Measurements from ENCODE around the gene LMF1.
"Not testable (repeated sequence)": the region's sequence is repeated elsewhere in the genome, so short reads cannot be mapped to it uniquely, and the experiment has no call there.

LMF1 gene

DNA sequence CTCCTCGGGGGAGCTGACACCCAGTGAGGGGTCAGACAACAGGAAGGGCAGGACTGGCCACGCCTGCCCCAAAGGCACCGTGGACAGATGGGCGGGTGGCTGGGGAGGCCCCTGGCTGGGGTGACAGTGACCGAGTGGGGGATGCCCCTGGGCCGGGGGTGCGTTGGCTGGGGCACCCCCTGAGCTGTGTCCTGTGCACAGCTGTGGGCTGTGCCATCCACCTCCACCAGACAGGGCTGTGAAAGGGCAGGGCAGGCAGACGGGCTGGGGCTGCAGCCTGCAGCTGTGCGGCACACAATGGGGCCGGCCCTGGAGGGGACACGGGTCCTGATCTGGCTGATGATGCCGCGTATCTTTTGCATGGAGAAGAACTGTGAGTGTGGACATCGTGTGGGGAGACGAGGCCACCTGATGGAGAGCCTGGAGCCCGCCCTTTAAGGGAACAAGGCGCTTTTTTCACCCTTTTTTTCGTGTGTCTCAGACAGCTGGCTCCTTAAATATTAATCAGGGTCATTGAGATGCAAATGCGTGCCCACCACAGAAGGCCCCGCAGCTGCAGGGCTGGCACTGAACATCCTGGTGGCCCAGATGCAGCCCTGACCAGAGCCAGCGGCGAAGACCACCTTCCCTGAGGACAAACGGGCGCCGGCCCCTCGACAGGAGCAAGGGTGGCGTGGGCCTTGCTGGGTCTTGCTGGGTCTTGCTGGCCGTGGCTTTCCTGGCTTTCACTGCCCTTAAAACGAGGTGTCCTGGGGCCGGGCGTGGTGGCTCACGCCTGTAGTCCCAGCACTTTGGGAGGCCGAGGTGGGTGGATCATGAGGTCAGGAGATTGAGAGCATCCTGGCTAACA lies 127.8 kb downstream of the LMF1 start:
- no peak for FAIRE-seq

DNA sequence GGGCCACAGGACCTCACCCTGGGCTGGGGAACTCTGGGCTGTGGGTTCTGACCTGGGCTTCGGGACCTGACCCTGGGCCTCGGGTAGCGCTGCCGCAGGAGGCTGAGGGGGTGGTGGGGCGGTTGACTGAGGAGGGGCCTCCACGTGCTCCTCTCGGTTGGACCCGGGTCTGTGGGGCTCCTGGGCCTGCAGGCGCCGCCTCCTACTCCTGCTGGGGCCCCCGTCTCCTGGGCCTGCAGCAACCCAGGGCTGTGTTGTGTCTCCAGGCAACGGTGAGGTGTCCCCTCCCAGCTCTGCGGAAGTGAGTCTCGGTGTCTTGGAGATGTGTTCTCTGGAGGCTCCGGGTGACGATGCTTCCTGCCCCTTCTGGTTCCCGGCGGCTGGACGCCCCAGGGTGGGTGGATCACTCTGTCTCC lies 128.7 kb downstream of the LMF1 start:
- FAIRE-seq = no peak

DNA sequence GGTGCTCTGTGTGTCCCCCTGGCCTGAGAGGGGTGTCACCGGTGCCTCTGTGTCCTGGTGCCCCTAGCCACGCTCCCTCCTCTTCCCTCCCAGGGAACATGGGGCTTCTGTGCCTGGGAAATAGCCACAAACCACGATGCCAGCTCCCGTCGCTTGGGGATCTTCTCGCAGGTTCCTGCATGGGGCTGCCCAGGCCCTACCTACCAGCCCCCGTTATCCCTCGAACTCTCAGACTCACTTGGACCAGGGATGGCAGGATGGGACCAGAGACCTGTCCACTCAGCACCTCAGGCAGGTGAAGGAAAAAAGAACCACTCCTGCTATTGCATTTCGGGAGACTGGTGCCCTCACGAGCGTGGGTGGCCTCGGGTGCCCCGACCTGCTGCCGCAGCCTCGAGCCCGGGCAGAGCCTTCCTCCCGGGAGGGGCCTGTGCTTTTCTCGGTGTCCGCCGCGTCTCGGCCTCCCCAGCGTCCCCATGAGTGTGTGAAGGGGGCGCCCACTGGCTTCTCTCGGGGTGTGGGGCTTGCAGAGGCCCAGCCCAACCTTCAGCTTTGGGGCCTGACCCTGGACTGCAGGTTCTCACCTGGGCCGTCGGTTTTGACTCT lies 129.2 kb downstream of the LMF1 start:
- no peak for FAIRE-seq

DNA sequence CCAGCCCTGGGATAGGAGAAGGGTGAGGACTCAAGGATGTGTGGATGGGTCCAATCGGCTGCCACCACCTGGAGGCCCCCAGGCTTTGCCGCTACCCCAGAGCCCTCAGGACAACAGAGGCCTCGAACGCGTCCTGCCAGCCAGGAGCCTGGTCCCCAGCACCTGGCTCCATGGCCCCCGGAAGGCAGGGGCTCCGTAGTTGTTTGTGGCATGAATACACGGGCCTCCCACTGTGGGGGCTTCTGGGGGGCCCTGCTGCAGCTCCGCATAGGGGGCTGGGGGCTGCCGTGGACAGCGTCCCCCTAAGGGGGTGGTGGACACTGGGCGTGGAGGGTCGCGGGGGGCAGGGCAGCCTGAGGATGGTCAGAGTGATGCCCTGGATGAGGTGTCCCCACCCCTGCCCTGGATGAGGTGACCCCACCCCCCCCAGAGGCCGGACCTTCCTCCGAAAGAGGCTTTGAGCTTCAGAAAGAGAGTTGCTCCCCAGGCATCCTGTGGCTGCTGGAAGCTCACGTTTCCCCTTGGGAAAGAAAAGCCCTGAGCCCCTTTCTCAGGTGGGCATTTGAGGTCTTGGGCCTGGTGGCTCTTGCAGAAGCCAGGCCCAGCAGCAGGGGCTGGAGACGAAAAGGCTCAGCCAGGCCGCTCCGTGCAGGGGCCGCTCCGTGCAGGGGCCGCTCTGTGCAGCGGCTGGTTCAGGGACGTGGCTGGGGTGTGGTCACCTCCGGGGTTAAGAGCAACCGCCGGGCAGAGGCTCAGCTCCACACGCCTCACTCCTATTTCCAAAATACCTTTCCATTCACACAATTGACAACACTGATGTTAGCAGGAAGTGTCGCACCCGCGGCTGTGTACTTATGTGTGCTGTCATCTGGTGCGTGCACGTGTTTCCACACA lies 130.0 kb downstream of the LMF1 start:
- no peak for FAIRE-seq

DNA sequence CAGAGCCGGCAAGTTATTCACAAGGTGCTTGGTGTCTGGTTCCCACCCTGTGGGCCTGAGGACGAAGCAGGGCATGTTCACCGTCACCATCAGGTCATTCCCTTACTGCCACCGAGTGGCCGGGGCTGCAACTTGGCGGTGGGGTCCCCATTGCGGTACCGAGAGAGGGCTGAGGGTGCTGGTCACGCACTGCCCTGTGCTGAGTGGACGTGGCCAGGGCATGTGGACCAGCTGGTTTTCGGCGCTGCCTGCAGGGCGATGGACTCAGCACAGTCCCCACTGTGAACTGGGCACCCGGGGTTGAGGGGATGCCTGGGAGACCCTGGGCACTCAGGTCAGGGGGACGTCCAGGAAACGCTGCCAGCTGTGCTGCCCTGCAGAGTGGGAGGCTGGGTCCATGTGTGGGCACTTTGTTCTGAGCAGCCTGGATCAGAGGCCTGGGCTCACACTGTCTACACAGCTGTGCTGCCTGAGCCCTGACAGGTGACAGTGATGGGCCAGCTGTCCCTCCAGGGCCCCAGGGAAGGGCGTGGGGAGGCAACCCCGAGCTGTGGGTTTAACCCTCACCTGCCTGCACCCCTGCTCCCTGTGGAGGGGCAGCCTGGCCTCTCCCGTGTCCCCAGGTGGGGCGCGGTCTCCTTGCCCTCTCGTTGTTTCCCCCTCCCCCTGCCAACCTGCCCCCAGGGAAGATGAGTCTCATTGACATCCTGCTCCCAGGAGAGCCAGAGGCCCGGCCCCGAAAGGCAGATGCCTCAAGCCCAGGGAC lies 131.0 kb downstream of the LMF1 start:
- FAIRE-seq = no peak

DNA sequence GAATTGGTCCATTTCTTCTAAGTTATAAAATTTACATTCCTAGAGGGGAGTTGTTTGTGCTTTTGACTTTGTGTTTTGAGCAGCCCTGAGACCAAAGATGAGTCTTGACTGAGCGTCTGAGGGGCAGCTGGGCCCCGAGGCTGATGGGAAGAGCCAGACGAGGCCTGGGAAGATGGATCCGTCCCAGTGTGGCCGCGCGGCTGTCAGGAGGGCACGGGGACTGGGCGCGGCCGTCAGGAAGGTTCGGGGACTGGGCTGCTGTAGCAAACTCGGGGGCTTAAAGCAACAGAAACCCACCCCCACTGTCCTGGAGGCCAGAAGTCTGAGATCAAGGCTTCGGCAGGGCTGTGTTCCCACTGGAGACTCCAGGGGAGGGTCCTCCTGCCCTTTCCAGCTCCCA lies 132.0 kb downstream of the LMF1 start:
- no peak for FAIRE-seq

DNA sequence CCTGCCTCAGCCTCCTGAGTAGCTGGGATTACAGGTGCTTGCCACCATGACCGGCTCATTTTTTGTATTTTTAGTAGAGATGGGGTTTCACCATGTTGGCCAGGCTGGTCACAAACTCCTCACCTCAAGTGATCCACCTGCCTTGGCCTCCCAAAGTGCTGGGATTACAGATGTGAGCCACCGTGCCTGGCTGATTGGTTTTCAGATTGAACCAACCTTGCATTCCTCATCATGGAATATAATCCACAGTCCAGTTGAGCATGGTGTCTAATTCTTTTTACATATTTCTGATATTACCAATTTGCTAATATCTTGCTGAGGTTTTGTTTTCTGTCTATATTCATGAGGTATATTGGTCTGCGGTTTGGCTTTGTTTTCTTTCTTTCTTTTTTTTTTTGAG lies 134.0 kb downstream of the LMF1 start:
- FAIRE-seq = not testable (repeated sequence)

DNA sequence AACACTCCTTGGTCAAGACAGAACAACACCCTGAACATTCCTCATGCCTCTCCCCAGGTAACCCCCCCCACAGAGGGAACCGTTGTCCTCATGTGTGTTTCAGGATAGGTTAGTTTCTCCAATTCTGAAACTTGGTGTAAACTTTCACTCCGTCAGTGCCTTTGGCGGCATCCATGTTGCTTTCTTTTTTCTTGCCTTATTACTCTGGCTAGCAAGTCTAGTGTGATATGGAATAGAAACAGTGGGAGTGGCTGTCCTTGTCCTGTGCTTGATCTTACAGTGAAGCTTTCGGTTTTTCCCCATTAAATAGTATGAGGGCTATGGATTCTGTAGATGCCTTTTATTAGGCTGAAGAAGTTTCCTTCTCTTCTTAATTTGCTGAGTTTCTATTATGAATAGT lies 134.6 kb downstream of the LMF1 start:
- no peak for FAIRE-seq

DNA sequence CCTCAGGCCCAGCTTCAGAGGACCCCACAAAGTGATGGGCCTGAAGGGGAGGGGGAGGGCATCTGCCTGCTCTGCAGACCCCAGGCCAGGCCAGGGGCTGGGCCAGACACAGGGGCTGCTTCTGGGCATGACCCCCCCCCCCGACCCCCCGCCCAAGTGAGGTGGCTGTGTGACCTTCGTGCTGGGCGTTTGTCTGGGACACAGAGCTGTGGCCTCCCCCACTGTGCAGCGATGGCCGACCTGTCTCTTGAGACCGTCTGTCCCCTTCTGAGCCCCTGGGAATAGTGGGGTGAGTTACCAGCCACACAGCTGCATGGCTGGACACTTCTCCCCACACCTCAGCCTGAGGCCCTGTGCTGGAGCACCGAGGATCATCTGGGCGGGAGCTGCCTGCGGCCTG lies 135.4 kb downstream of the LMF1 start:
- FAIRE-seq = no peak

DNA sequence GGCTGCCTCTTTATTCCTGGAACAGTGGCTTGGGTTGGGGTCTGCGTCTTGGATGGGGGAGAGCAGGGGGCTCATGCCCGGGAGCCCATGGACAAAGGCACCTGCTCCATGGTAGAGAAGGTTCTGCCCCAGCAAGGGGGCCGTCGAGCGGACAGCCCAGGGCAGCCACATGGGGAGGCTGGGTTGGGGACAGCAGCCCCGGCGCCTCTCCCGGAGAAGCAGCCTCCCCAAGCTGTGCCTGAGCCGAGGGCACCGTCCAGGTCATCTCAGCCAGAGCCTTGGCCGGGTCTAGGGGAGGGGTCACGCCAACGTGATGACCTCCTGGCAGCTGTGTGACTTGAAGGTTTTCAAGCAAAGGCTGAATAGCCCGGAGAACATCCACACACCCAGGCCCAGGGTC lies 137.4 kb downstream of the LMF1 start:
- no peak for FAIRE-seq

DNA sequence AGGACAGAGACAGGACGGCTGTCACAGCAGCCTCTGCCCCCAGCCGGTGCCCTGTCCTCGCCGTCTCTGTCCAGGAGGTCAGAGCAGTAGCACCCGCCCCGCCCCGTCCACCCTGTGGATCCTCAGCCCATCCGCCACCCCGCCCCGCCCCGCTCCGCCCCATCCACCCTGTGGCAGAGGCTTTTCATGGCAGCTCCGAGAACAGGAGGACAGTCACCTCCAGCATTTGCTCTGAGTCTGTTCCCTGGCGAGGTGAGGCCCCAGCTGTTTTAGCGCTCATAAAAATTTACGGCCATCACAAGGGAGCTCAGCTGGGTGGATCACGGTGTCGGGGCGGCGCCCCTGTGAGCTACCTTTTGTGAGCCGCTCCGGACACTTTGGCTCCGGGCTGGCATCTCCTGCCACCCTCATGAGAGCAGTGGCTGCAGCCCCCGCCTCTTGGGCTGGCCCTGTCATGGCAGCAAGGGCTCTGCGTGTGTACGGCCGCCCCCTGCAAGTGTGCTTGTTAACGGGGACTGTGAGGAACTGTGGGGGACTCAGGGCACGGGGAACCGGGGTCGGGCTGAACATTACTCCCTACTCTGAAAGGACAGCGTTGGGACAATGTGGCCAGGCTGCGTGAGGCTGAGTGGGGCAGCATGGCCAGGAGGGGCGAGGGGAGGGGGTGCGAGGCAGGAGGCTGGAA lies 138.0 kb downstream of the LMF1 start:
- no peak for FAIRE-seq

DNA sequence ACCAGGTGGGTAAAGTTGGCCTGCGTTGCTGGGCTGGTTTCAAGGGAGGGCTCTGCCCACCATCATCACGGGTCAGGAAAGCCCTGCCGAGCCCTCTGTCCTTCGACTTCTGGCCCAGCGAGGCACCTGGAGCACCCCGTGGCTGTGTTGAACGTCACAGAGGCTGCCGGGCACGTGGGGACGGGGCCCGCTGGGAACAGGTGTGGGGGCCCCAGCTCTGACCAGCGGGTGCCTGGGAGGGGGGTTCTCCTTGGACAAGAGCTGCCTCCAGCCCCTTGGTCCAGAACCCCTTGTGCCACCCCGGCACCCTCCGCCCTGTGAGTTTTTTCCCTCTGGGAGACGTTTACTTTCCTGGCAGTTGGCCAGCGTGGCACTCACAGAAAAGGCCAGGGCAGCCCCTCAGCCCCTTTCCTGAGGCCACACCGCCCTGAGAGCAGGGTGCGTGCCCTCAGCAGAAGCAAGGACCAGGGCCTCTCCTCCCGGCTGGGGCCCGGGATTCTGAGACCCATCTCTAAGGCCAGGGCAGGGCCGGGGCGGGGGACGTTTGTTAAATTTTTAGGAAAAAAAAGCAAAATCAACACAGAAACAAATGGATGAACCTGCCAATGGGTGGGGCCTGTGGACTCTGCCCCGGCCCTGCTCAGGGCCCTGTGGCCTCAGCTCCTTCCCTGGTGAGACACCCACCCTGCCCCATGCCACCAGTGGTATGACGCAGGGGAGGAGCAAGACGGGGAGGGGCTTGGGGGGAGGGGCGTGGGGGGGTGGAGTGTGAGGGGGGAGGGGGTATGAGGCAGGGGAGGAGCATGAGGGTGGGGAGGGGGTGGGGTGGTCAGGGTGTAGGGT lies 139.0 kb downstream of the LMF1 start:
- no peak for FAIRE-seq

DNA sequence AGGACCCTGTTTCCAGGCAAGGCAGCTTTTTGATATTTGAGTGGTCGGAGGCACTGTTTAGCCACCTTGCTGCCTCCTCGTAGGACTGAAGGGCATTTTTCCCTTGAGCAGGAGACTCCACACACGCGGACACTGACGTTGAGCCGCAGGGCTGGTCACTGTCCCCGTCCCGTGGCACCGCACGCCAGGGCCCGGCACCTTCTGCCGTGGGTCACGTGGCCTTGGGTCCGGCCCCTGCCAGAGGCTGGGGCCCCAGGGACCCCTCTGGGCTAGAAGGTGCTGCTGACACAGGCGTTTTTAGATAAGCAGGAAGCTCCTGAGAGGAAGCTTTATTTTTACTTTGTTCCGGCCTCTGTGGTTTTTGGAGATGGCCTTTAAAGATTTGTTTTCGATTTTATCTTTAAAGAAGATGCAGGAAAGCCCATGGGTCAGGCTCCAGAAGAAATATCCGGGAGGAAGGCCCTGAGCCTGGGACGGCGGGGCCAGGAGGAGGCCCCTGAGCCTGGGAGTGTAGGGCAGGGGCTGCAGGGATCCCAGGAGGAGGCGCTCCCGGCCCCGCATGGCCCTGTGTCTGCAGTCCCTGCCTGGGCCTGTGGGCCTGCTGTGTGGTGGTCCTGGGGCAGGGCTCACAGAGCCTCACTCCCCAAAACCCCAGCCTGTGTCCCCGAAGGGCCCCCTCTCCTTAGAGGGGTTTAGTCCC lies 139.8 kb downstream of the LMF1 start:
- no peak for FAIRE-seq

DNA sequence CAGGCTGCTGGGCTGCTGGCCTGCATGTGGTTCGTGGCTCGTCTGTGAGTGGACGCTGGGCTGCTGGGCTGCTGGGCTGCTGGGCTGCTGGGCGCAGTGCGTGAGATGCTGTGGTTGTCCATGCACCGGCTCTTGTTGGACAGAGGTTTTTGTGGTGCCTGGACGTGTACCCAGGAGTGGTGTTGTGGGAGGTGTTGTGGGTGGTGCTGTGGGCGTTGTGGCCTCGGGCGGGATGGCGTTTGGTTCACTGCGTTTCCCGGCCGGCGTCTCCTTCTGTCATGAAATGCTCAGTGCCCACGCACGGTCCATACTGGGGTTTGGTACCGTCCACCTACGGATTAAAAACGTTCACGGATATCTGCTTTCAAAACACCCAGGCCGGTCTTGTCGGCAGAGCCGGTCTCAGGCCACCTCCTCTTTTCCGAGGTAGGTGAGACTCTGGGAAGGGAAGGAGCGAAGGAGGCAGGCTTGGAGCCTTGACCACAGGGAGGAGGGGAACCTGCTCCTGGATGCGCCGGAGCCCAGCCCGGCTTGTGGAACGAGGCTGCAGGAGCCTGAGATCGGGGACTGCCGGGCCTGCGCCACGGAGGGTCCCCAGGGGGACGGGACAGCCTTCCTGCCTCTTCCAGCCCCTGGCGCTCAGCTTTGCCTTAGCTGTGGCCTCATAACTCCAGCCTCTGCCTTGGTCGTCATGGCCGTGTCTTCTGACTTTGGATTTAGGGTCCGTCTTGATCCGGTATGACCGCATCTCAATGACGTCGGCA lies 140.5 kb downstream of the LMF1 start:
- FAIRE-seq = no peak

DNA sequence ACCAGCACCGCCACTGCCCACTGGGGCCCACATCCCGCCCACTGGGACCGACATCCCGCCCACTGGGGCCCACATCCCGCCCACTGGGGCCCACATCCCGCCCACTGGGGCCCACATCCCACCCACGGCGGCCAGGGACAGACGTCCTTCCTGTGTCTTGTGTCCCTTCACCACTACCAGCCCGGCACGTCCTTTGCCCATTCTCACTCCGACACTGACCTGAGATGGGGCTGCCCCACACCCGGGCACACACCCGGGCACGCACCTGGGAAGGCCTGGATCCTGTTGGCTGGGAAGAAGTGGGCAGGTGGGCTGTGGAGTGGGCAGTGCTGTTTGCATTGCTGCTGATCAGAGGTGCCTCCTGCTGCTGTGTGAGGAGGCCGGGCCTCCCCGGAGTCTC lies 141.9 kb downstream of the LMF1 start:
- no peak for FAIRE-seq

DNA sequence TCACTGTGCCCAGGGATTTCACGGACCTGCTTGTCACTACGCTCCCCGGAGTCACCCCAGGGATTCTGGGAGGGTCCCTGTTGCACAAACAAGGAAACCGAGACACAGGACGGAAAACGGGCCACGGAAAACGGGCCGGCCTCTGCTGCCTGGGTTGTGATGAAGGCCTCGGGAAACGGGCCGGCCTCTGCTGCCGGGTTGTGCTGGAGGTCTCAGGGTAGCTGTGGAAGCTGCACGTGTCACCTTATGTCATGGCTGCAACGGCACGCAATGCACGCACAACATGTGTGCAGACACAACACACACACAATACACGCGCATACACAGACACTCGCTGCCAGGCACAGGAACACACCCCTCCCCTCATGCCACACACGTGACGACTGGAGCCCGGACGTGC lies 143.3 kb downstream of the LMF1 start:
- FAIRE-seq = no peak

DNA sequence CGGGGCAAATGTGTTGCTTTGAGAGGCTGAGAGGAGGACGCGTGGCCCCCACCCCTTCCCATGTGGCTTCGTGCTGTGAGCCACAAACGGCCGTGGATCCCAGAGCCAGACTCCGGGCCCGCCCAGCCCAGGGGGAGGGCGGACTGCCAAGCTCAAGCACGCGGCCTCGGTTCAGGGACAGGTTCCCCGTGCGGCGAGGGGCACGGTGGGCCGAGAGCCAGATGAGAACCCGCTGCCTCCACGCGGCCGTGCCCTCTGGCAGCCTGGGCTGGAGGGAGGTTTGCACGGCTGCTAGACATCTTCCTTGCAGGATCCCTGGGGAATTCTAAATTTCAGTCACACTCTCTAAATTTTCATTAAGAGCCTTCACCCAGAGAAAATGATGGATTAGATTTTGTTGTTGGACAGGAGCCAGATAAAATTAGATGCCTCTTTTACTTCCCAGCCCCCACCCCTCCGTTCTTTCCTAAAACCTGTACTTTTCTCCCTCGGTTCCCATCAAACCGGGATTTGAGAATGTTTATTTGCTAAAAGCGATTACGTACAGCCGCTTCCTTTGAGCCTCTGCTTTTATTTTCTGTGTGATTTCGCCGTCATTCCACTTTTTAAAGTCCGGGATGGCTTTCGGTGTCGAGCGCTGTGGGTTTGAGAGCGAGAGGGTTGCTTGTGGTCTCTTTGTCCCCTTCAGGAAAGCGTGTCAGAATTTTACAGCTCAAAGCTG lies 145.3 kb downstream of the LMF1 start:
- no peak for FAIRE-seq

DNA sequence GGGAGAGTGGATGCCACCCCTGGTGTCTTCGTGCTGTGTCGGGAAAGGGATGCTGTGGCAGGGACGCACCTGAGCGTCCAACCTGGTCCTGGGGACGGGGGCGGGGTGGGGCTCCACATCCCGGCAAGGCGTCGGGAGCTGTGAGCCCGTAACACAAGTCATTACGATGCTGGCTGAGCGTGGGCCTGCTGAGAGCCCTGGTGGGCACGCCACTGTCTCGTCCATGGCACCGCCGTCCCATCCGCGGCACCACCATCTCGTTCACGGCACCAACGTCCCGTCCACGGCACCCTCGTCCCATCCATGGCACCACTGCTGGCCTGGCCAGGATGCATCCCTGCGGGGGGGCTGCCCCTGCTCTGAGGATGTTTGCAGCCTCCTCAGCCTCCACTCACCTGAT lies 146.2 kb downstream of the LMF1 start:
- no peak for FAIRE-seq

DNA sequence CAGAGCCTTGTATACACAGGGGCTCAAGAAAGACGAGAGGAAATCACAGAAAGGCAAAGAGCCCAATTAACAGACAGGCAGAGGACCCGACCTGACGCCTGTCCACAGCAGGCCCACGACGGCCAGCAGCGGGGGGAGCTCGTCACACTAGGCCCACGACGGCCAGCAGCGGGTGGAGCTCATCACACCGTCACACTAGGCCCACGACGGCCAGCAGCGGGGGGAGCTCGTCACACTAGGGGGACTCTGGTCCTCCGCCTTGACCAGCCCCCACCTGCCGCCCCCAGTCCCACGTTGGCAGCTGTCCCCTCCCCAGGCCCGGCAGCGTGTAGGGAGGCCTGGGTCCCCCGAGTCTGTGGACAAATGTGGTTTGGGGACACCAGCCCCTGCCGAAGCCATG lies 146.6 kb downstream of the LMF1 start:
- no peak for FAIRE-seq
